Neutrophil (primary cell): ENCODE data around the gene ARL3.

Experiments used
- H3K27ac ChIP-seq: fragments of 200-600 bp; sonication (generic); 2 replicates; pipeline ENCODE4 v1.5.1; 2016; ENCODE audit warnings: mild to moderate bottlenecking, moderate library complexity
- H3K27me3 ChIP-seq: fragments of 200-600 bp; sonication (generic); 2 replicates; pipeline ENCODE4 v1.6.0; 2016; ENCODE audit warnings: mild to moderate bottlenecking
- H3K36me3 ChIP-seq: fragments of 200-600 bp; sonication (generic); 2 replicates; pipeline ENCODE4 v1.5.1; 2017
- H3K4me1 ChIP-seq, 2 experiments: fragments of 200-600 bp in 1 of 2; sonication (generic) in 1 of 2; 1 replicate in 1 of 2; 2 replicates in 1 of 2; pipeline versions ENCODE4 v1.5.1 to v1.6.1; 2013 to 2016; ENCODE audit warnings: low read depth in 1 of 2, low read length in 1 of 2, mild to moderate bottlenecking in 1 of 2, moderate library complexity in 1 of 2; ENCODE audit not compliant: control insufficient read depth in 1 of 2, insufficient read depth in 1 of 2
- H3K4me3 ChIP-seq, 2 experiments: fragments of 200-600 bp in 1 of 2; sonication (generic) in 1 of 2; 1 replicate in 1 of 2; 2 replicates in 1 of 2; pipeline ENCODE4 v1.5.1; 2013 to 2016; ENCODE audit warnings: low read depth in 1 of 2, low read length in 1 of 2, mild to moderate bottlenecking in 1 of 2, moderate library complexity in 1 of 2
- H3K9me3 ChIP-seq: fragments of 200-600 bp; sonication (generic); 2 replicates; pipeline ENCODE4 v1.5.1; 2016
- TF ChIP-seq, protein P1 (sequence below): fragments of 200-600 bp; sonication (generic); IDR thresholded peaks from 2 replicates; pipeline ENCODE4 v1.5.1; 2016; ENCODE audit warnings: antibody characterized with exemption

ARL3 gene

DNA sequence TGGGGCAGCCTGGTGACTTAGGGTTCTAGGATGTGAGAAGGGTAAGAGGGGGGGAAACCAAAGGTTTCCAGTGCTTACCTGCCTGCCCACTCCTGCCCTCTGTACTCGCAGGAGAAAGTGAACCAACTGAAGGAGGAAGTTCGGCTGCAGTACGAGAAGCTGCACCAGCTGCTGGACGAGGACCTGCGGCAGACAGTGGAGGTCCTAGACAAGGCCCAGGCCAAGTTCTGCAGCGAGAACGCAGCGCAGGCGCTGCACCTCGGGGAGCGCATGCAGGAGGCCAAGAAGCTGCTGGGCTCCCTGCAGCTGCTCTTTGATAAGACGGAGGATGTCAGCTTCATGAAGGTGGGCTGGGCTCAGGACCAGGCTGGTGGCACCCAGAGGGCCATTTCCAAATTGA lies 59.2 kb downstream of the ARL3 start:
- Histone ChIP-seq H3K27ac (peak overlapping the region; percentile 52), H3K4me3 (no peak overlapping the region), H3K4me1 (peaks cover 54 to 57% of the 10 kb centered on the region in 2 experiments)

DNA sequence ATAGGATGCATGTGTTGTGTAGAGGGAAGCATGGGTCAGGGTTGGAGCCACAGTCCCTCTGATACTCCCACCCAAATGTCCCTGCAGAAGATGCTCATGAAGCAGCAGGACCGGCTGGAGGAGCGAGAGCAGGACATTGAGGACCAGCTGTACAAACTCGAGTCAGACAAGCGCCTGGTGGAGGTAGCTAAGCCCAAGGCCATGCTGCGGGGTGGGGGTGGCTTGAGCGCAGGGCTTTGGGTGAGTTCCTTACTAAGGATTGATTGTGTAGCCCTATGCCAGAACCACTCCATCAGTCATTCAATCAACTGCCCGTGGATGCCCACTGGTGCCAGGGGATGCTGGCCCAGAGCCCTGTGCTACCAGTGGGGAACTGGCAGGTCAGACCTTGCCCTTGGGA lies 59.6 kb downstream of the ARL3 start:
- Histone ChIP-seq H3K27ac (peak overlapping the region; percentile 52), H3K4me3 (no peak overlapping the region), H3K27me3 (no peaks in the 10 kb centered on the region), H3K9me3 (no peaks in the 10 kb centered on the region), H3K36me3 (peaks cover 76% of the 10 kb centered on the region), H3K4me1 (peaks cover 58 to 60% of the 10 kb centered on the region in 2 experiments)
- TF ChIP-seq, protein P1, sequence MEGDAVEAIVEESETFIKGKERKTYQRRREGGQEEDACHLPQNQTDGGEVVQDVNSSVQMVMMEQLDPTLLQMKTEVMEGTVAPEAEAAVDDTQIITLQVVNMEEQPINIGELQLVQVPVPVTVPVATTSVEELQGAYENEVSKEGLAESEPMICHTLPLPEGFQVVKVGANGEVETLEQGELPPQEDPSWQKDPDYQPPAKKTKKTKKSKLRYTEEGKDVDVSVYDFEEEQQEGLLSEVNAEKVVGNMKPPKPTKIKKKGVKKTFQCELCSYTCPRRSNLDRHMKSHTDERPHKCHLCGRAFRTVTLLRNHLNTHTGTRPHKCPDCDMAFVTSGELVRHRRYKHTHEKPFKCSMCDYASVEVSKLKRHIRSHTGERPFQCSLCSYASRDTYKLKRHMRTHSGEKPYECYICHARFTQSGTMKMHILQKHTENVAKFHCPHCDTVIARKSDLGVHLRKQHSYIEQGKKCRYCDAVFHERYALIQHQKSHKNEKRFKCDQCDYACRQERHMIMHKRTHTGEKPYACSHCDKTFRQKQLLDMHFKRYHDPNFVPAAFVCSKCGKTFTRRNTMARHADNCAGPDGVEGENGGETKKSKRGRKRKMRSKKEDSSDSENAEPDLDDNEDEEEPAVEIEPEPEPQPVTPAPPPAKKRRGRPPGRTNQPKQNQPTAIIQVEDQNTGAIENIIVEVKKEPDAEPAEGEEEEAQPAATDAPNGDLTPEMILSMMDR: no peak

More for the DNA sequence above, 59.2 kb downstream of the ARL3 start:
- Histone ChIP-seq H3K36me3 (peaks cover 76% of the 10 kb centered on the region), H3K27me3 (no peaks in the 10 kb centered on the region), H3K9me3 (no peaks in the 10 kb centered on the region)
- TF ChIP-seq, protein P1: no peak

DNA sequence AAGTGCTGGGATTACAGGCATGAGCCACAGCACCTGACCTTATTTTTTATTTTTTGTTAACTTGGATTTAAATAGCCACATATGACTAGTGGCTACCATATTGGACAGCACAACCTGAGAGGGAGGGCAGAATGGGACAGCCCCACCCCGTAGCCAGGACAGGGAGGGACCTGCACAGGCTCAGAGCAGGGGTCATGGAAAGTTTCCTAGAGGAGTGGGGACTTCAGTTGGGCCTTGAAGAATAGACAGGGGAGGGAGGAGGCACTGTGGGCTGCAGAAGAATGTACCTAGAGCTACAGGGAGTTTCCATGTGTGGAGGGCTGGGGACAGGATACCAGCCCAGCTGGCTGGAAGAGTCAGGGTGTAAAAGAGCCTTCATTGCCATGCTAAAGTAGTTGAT lies 61.1 kb downstream of the ARL3 start:
- Histone ChIP-seq H3K9me3 (no peaks in the 10 kb centered on the region), H3K27ac (peak overlapping the region; percentile 29), H3K4me1 (peaks cover 63 to 64% of the 10 kb centered on the region in 2 experiments), H3K27me3 (no peaks in the 10 kb centered on the region), H3K36me3 (peaks cover 63% of the 10 kb centered on the region), H3K4me3 (no peak overlapping the region)
- TF ChIP-seq, protein P1: no peak

DNA sequence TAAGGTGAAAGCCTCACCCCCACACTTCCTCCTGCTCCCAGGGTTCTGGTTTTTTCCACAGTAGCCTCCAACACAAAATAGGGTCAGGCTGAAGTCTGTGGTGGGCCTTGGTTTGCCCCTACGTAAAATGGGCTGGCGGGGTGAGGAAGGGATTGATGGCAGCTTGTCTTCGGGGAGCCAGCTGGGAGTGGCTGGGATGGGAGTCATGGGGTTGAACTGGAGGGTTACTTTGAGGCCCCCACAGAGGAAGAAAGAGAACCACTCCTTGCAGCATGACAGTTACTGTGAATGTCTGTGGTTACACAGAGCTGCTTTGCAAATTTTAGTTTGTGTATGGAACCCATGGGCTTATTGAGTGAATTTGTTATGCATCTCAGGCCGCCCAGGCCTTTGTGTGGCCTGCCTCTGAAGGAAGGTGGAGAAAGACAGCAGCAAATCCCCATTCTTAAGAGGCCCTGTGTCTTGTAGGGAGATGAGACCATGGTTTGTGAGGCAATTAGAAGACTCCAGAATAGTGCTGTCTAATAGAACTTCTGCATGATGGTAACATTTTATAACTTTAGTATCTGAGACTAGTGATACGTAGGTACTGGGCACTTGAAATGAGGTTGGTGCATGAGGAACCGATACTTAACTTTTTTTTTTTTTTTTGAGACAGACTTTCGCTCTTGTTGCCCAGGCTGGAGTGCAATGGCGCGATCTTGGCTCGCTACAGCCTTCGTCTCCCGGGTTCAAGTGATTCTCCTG lies 61.9 kb downstream of the ARL3 start:
- peaks cover 57% of the 10 kb centered on the region for H3K36me3 ChIP-seq
- H3K4me1 ChIP-seq: peaks cover 63 to 64% of the 10 kb centered on the region in 2 experiments
- TF ChIP-seq, protein P1: no peak
- no peaks in the 10 kb centered on the region for H3K9me3 ChIP-seq
- H3K27ac ChIP-seq: peak overlapping the region; percentile 100
- H3K27me3 ChIP-seq: no peaks in the 10 kb centered on the region
- no peak overlapping the region for H3K4me3 ChIP-seq

DNA sequence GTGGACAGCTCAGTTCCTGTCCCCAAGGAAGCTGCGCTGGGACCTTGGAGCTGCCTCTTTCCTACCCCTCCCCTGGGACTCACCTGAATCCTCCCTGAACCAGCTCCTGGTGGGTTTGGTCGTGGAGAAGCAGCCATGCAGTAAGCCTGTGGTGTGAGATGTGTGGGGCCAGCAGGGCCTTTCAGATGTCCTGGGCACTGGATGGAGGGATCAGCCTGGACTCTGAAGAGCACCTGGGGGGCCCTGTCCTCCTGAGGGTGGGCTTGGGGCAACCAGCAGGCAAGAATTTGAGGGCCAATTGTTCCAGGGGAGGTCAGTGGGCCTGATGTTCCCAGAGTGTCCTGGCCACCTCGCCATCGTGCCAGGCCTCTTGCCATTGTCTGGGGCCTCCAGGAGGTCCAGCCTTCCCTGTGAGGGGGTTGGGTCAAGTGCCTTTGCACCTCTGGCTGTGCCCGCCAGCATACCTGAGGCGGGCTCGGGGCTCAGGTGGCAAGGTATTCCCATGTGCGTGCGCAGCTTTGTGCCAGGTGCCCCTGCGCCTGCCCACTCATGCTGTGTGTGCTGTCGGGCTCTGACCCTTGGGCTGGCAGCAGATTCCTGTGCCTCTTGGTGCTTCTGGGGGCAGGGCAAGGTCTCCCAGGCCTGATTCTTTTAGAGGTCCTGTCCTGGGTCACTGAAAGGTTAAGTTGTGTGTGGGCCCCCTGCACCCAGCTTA lies 62.6 kb downstream of the ARL3 start:
- no peak overlapping the region for H3K4me3 ChIP-seq
- TF ChIP-seq, protein P1: no peak
- H3K27ac ChIP-seq: peak overlapping the region; percentile 100
- peaks cover 67% of the 10 kb centered on the region in 2 experiments for H3K4me1 ChIP-seq
- peaks cover 50% of the 10 kb centered on the region for H3K36me3 ChIP-seq
- no peaks in the 10 kb centered on the region for H3K9me3 ChIP-seq
- no peaks in the 10 kb centered on the region for H3K27me3 ChIP-seq
